ENCODE data around the gene RPTOR. TPM values are rescaled to one million over a fixed set of nuclear protein-coding genes. Genes with fewer than 3 reads are reported as not detected.

Gene RPTOR
- total and polyA plus RNA-seq, 3 experiments from 2014 or later, result 7.9 to 69.4 (median 63.9) TPM

- ChIA-PET CTCF (no interaction called here), POLR2A (no interaction called here)
- no peak overlapping the region for H3K4me3 ChIP-seq (ENCODE audit: low read length)
- no peak for DNase-seq
- H3K4me3 Mint-ChIP-seq, result no peak overlapping the region
- H3K4me1 ChIP-seq (ENCODE audit: insufficient read depth, low read length), result no peaks in the 10 kb centered on the region
- no peak overlapping the region for H3K27ac ChIP-seq (ENCODE audit: low read depth, low read length)
- no peaks in the 10 kb centered on the region for H3K27me3 ChIP-seq (ENCODE audit: insufficient read depth, low read length, poor library complexity, severe bottlenecking)
- peak overlapping the region in 1 of 8 donors; percentile 54 for H3K27ac Mint-ChIP-seq
- peaks cover 0 to 7% (median 0%) of the 10 kb centered on the region in 3 donors for H3K4me1 Mint-ChIP-seq
- no peaks in the 10 kb centered on the region for H3K9me3 ChIP-seq (ENCODE audit: low read length)
- H3K9me3 Mint-ChIP-seq, result peaks cover 3 to 13% (median 12%) of the 10 kb centered on the region in 5 donors
- H3K36me3 ChIP-seq (ENCODE audit: insufficient read depth, low read length), result no peaks in the 10 kb centered on the region
- no peaks in the 10 kb centered on the region for H3K27me3 Mint-ChIP-seq
- H3K36me3 Mint-ChIP-seq, result peaks cover 8 to 40% (median 29%) of the 10 kb centered on the region in 3 donors
These were observed 259.8 kb downstream of the RPTOR start for GRCh38 chr17:80804466-80804865.

DNA sequence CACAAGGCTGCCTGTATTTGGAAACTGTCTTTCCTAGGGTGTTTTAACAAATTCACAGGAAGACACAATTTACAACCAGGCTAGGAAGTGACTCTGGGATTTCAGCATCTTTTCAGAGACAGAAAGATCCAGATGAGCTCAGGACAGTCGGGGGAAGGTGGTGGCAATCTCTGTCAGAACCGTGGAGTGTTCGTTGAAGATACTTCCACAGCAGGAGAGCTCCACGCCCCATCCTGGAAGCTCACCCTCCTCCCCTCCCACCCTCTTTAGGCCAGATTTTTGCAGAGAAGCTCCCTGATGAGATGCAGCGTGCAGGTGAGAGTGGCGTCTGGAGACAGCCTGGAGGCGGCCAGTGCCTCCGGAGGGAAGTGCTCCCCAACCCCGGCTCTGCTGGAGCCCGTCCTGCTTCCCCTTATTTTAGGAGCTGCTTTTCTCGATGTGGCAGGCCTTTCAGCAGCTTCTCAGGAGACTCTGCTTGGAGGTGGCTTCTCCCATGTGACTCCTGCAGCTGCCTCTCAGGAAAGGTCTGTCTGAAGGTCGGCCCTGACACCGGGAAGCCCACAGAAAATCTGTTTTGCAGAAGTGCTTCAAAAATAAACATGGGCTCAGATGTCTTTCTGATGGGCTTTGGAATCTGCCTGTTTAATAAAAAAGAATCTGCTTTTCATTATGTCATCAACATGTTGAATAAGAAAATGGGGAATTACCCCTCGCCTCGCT, 260.6 kb downstream of the RPTOR start:
- POLR2A ChIA-PET, result no interaction called here
- Histone ChIP-seq H3K27ac (ENCODE audit: low read depth, low read length) (no peak overlapping the region), H3K4me3 (ENCODE audit: low read length) (no peak overlapping the region), H3K9me3 (ENCODE audit: low read length) (no peaks in the 10 kb centered on the region), H3K27me3 (ENCODE audit: insufficient read depth, low read length, poor library complexity, severe bottlenecking) (no peaks in the 10 kb centered on the region), H3K36me3 (ENCODE audit: insufficient read depth, low read length) (no peaks in the 10 kb centered on the region), H3K4me1 (ENCODE audit: insufficient read depth, low read length) (no peaks in the 10 kb centered on the region)
- Mint-ChIP-seq H3K27ac (no peak overlapping the region), H3K9me3 (peaks cover 3 to 13% (median 12%) of the 10 kb centered on the region in 5 donors), H3K4me3 (no peak overlapping the region), H3K4me1 (peaks cover 0 to 9% (median 2%) of the 10 kb centered on the region in 3 donors), H3K36me3 (peaks cover 7 to 35% (median 29%) of the 10 kb centered on the region in 3 donors), H3K27me3 (no peaks in the 10 kb centered on the region)
- CTCF ChIA-PET, result no interaction called here
- no peak for DNase-seq

- CTCF ChIA-PET, result no interaction called here
- POLR2A ChIA-PET, result no interaction called here
- Mint-ChIP-seq H3K36me3 (peaks cover 10 to 35% (median 32%) of the 10 kb centered on the region in 3 donors), H3K27me3 (peaks cover 0 to 2% of the 10 kb centered on the region in 2 donors), H3K27ac (peak overlapping the region in 1 of 8 donors; percentile 24), H3K4me3 (no peak overlapping the region), H3K4me1 (peaks cover 13 to 27% (median 20%) of the 10 kb centered on the region in 3 donors), H3K9me3 (peaks cover 3 to 13% (median 12%) of the 10 kb centered on the region in 5 donors)
- Histone ChIP-seq H3K27ac (ENCODE audit: low read depth, low read length) (no peak overlapping the region), H3K36me3 (ENCODE audit: insufficient read depth, low read length) (no peaks in the 10 kb centered on the region), H3K4me3 (ENCODE audit: low read length) (no peak overlapping the region), H3K9me3 (ENCODE audit: low read length) (no peaks in the 10 kb centered on the region), H3K27me3 (ENCODE audit: insufficient read depth, low read length, poor library complexity, severe bottlenecking) (no peaks in the 10 kb centered on the region), H3K4me1 (ENCODE audit: insufficient read depth, low read length) (peaks cover 14% of the 10 kb centered on the region)
- DNase-seq, result no peak
These were observed 262.4 kb downstream of the RPTOR start for GRCh38 chr17:80807014-80807413.

- Histone ChIP-seq H3K27me3 (ENCODE audit: insufficient read depth, low read length, poor library complexity, severe bottlenecking) (no peaks in the 10 kb centered on the region), H3K36me3 (ENCODE audit: insufficient read depth, low read length) (no peaks in the 10 kb centered on the region), H3K4me1 (ENCODE audit: insufficient read depth, low read length) (peaks cover 19% of the 10 kb centered on the region), H3K9me3 (ENCODE audit: low read length) (no peaks in the 10 kb centered on the region), H3K27ac (ENCODE audit: low read depth, low read length) (no peak overlapping the region), H3K4me3 (ENCODE audit: low read length) (no peak overlapping the region)
- no peak for DNase-seq
- ChIA-PET CTCF (interaction anchor here (0.7 kb wide), 1 partner anchor 58 kb away, joined by 4 read pairs; no protein-coding TSS in a partner anchor), POLR2A (no interaction called here)
- H3K4me1 Mint-ChIP-seq, result peaks cover 21 to 36% (median 29%) of the 10 kb centered on the region in 3 donors
- peaks cover 10 to 42% (median 32%) of the 10 kb centered on the region in 3 donors for H3K36me3 Mint-ChIP-seq
- H3K27ac Mint-ChIP-seq, result peak overlapping the region in 1 of 8 donors; percentile 26
- peaks cover 0 to 2% of the 10 kb centered on the region in 2 donors for H3K27me3 Mint-ChIP-seq
- peaks cover 3 to 13% (median 12%) of the 10 kb centered on the region in 5 donors for H3K9me3 Mint-ChIP-seq
- no peak overlapping the region for H3K4me3 Mint-ChIP-seq
These were observed 263.2 kb downstream of the RPTOR start for GRCh38 chr17:80807882-80808281.

GRCh38 chr17:80811181-80812105, 266.8 kb downstream of the RPTOR start:
- ChIA-PET CTCF (interaction anchor here (1.0 to 1.4 kb wide), 2 partner anchors 11 to 18 kb away, joined by 3 to 4 read pairs; no protein-coding TSS in a partner anchor), POLR2A (no interaction called here)
- Mint-ChIP-seq H3K4me3 (peak overlapping the region in 3 of 7 donors; percentile 47 to 56 (median 47)), H3K4me1 (peaks cover 21 to 36% (median 35%) of the 10 kb centered on the region in 3 donors), H3K36me3 (peaks cover 10 to 37% (median 24%) of the 10 kb centered on the region in 3 donors), H3K27me3 (peaks cover 0 to 2% of the 10 kb centered on the region in 2 donors), H3K27ac (peak overlapping the region; percentile 18 to 96 (median 88)), H3K9me3 (peaks cover 1 to 13% (median 9%) of the 10 kb centered on the region in 5 donors)
- Histone ChIP-seq H3K27ac (ENCODE audit: low read depth, low read length) (no peak overlapping the region), H3K4me1 (ENCODE audit: insufficient read depth, low read length) (peaks cover 19% of the 10 kb centered on the region), H3K27me3 (ENCODE audit: insufficient read depth, low read length, poor library complexity, severe bottlenecking) (no peaks in the 10 kb centered on the region), H3K36me3 (ENCODE audit: insufficient read depth, low read length) (peaks cover 6% of the 10 kb centered on the region), H3K4me3 (ENCODE audit: low read length) (peak overlapping the region; percentile 31), H3K9me3 (ENCODE audit: low read length) (no peaks in the 10 kb centered on the region)
- DNase-seq, result no peak

- peaks cover 6% of the 10 kb centered on the region for H3K36me3 ChIP-seq (ENCODE audit: insufficient read depth, low read length)
- H3K4me1 ChIP-seq (ENCODE audit: insufficient read depth, low read length), result peaks cover 19% of the 10 kb centered on the region
- Mint-ChIP-seq H3K27me3 (peaks cover 0 to 2% of the 10 kb centered on the region in 2 donors), H3K9me3 (peaks cover 0 to 4% (median 2%) of the 10 kb centered on the region in 5 donors), H3K4me3 (peak overlapping the region in 5 of 7 donors; percentile 8 to 63 (median 33)), H3K4me1 (peaks cover 21 to 36% (median 35%) of the 10 kb centered on the region in 3 donors), H3K27ac (peak overlapping the region in 7 of 8 donors; percentile 57 to 96 (median 90)), H3K36me3 (peaks cover 9 to 31% (median 14%) of the 10 kb centered on the region in 3 donors)
- H3K27me3 ChIP-seq (ENCODE audit: insufficient read depth, low read length, poor library complexity, severe bottlenecking), result no peaks in the 10 kb centered on the region
- ChIA-PET CTCF (interaction anchor here (1.0 to 1.4 kb wide), 2 partner anchors 12 to 19 kb away, joined by 3 to 4 read pairs; no protein-coding TSS in a partner anchor), POLR2A (no interaction called here)
- H3K4me3 ChIP-seq (ENCODE audit: low read length), result no peak overlapping the region
- no peaks in the 10 kb centered on the region for H3K9me3 ChIP-seq (ENCODE audit: low read length)
- no peak overlapping the region for H3K27ac ChIP-seq (ENCODE audit: low read depth, low read length)
- no peak for DNase-seq
These were observed 267.9 kb downstream of the RPTOR start for GRCh38 chr17:80812362-80813088.

GRCh38 chr17:80813318-80813717, 268.7 kb downstream of the RPTOR start:
- Histone ChIP-seq H3K4me1 (ENCODE audit: insufficient read depth, low read length) (peaks cover 19% of the 10 kb centered on the region), H3K9me3 (ENCODE audit: low read length) (no peaks in the 10 kb centered on the region), H3K27ac (ENCODE audit: low read depth, low read length) (no peak overlapping the region), H3K36me3 (ENCODE audit: insufficient read depth, low read length) (peaks cover 6% of the 10 kb centered on the region), H3K4me3 (ENCODE audit: low read length) (no peak overlapping the region), H3K27me3 (ENCODE audit: insufficient read depth, low read length, poor library complexity, severe bottlenecking) (no peaks in the 10 kb centered on the region)
- H3K36me3 Mint-ChIP-seq, result peaks cover 9 to 31% (median 9%) of the 10 kb centered on the region in 3 donors
- H3K27ac Mint-ChIP-seq, result peak overlapping the region in 4 of 8 donors; percentile 21 to 83 (median 38)
- H3K9me3 Mint-ChIP-seq, result peaks cover 0 to 2% (median 0%) of the 10 kb centered on the region in 5 donors
- no peak overlapping the region for H3K4me3 Mint-ChIP-seq
- peaks cover 0 to 2% of the 10 kb centered on the region in 2 donors for H3K27me3 Mint-ChIP-seq
- peaks cover 21 to 40% (median 37%) of the 10 kb centered on the region in 3 donors for H3K4me1 Mint-ChIP-seq
- ChIA-PET POLR2A (no interaction called here), CTCF (no interaction called here)
- no peak for DNase-seq

Data from CD8-positive, alpha-beta memory T cell (primary cell).